Sigmoid colon (tissue), 4 donors: ENCODE results near the gene RBM47.

Experiments used
- CTCF ChIP-seq, 4 experiments: fragments of 450-650 bp in 3 of 4; fragments of 200-600 bp in 1 of 4; IDR thresholded peaks; one replicate each; pipeline ENCODE4 v1.5.1; 2016 to 2019; ENCODE audit warnings: antibody characterized with exemption in 4 of 4, mild to moderate bottlenecking in 3 of 4, moderate library complexity in 2 of 4
- EP300 ChIP-seq, 4 donors: sonication (generic); formaldehyde crosslinking; IDR thresholded peaks; one replicate each; pipeline ENCODE4 v1.6.1; 2017; ENCODE audit warnings: antibody characterized with exemption in 4 of 4
- POLR2A ChIP-seq, 2 donors: fragments of 450-650 bp; IDR thresholded peaks; one replicate each; pipeline ENCODE4 v1.6.1; 2016; ENCODE audit warnings: antibody characterized with exemption in 2 of 2, mild to moderate bottlenecking in 2 of 2, moderate library complexity in 2 of 2

- TF ChIP-seq CTCF (IDR thresholded peaks at IDR 0.05) (no peak), POLR2A (IDR thresholded peaks at IDR 0.05) (no peak), EP300 (IDR thresholded peaks at IDR 0.05) (no peak)
Measured at GRCh38 chr4:40648742-40649281, 19.1 kb upstream of the RBM47 start.
